ENCODE data around the gene LCE5A. TPM values are rescaled to one million over a fixed set of nuclear protein-coding genes. Genes with fewer than 3 reads are reported as not detected.

The LCE5A gene, protein sequence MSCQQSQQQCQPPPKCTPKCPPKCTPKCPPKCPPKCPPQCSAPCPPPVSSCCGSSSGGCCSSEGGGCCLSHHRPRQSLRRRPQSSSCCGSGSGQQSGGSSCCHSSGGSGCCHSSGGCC
- not detected for polyA plus RNA-seq (2012; ENCODE audit: insufficient read length, low read depth)

DNA sequence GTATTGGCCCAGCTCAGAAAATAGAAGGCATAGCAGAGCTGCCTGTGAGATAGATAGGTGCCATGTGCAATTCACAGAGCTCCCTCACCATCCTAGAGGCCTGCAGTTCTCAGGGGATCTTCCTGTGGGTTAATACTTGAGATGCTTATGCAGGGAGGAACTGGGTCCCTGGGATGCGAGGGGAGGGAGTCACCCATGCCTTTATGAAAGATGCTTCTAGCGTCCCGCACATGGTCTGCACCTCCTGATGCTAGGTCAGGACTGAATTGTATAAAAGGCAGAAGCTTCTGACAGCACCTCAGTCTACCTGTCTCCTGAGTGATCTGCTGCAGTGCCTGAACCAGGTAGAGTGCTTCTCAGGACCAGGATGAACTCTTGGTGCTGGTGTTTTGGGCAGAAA is at the start of gene LCE5A:
TSS of gene LCE5A (plus strand) at position 301 of the 400 bp plus-strand sequence. CDS start 732 bp downstream, outside the sequence.
- TF ChIP-seq FOXP2 (optimal IDR thresholded peaks at IDR 0.05; ENCODE audit: borderline replicate concordance, extremely low read depth, extremely low read length, insufficient read depth) (no peak), TAF1 (IDR thresholded peaks at IDR 0.05; ENCODE audit: borderline replicate concordance, insufficient read depth, low read length) (no peak), POLR2AphosphoS5 (IDR thresholded peaks at IDR 0.05; ENCODE audit: low read depth, low read length) (no peak), SIN3A (IDR thresholded peaks at IDR 0.05; ENCODE audit: borderline replicate concordance, insufficient read depth, low read length) (no peak)
- TF ChIP-seq, protein P1, sequence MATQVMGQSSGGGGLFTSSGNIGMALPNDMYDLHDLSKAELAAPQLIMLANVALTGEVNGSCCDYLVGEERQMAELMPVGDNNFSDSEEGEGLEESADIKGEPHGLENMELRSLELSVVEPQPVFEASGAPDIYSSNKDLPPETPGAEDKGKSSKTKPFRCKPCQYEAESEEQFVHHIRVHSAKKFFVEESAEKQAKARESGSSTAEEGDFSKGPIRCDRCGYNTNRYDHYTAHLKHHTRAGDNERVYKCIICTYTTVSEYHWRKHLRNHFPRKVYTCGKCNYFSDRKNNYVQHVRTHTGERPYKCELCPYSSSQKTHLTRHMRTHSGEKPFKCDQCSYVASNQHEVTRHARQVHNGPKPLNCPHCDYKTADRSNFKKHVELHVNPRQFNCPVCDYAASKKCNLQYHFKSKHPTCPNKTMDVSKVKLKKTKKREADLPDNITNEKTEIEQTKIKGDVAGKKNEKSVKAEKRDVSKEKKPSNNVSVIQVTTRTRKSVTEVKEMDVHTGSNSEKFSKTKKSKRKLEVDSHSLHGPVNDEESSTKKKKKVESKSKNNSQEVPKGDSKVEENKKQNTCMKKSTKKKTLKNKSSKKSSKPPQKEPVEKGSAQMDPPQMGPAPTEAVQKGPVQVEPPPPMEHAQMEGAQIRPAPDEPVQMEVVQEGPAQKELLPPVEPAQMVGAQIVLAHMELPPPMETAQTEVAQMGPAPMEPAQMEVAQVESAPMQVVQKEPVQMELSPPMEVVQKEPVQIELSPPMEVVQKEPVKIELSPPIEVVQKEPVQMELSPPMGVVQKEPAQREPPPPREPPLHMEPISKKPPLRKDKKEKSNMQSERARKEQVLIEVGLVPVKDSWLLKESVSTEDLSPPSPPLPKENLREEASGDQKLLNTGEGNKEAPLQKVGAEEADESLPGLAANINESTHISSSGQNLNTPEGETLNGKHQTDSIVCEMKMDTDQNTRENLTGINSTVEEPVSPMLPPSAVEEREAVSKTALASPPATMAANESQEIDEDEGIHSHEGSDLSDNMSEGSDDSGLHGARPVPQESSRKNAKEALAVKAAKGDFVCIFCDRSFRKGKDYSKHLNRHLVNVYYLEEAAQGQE (IDR thresholded peaks at IDR 0.05; ENCODE audit: insufficient read depth in 1 of 2, low read depth in 2 of 2, low read length in 2 of 2) = no peak

DNA sequence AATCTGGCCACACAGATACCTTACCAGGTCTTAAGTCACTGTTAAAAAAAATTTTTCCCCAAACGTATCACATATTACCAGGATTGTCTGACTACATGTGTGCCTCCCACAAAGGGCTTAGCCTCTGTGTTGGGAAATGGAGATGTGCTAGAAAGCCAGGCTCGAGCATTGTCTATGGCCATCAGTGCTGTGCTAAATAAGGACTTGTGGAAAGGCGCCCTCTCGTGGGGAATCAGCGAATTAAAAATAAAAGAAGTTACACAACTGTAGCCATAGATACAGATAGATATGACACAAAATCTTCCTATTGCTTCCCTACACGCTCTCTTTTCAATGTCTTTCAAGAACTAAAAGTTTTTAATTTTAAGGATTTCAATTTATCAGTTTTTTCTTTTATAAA is 49.1 kb upstream of the LCE5A start:
- TF ChIP-seq, protein P1 (IDR thresholded peaks at IDR 0.05; ENCODE audit: insufficient read depth in 1 of 2, low read depth in 2 of 2, low read length in 2 of 2) = no peak
- no peak for TF ChIP-seq SIN3A (IDR thresholded peaks at IDR 0.05; ENCODE audit: borderline replicate concordance, insufficient read depth, low read length)
- TF ChIP-seq FOXP2 (optimal IDR thresholded peaks at IDR 0.05; ENCODE audit: borderline replicate concordance, extremely low read depth, extremely low read length, insufficient read depth) = no peak
- TF ChIP-seq TAF1 (IDR thresholded peaks at IDR 0.05; ENCODE audit: borderline replicate concordance, insufficient read depth, low read length) = no peak
- no peak for TF ChIP-seq POLR2AphosphoS5 (IDR thresholded peaks at IDR 0.05; ENCODE audit: low read depth, low read length)

DNA sequence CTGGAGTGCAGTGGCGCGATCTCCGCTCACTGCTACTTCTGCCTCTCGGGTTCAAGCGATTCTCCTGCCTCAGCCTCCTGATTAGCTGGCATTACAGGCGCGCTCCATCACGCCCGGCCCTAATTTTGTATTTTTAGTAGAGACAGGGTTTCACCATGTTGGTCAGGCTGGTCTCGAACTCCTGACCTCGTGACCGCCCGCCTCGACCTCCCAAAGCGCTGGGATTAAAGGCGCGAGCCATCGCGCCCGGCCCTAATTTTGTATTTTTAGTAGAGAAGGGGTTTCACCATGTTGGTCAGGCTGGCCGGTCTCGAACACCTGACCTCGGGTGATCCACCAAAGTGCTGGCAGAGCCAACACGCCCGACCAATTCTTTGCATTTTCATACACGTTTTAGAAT is 48.0 kb upstream of the LCE5A start:
- no peak for TF ChIP-seq FOXP2 (optimal IDR thresholded peaks at IDR 0.05; ENCODE audit: borderline replicate concordance, extremely low read depth, extremely low read length, insufficient read depth)
- TF ChIP-seq TAF1 (IDR thresholded peaks at IDR 0.05; ENCODE audit: borderline replicate concordance, insufficient read depth, low read length) = no peak
- TF ChIP-seq, protein P1 (IDR thresholded peaks at IDR 0.05; ENCODE audit: insufficient read depth in 1 of 2, low read depth in 2 of 2, low read length in 2 of 2) = no peak
- TF ChIP-seq SIN3A (IDR thresholded peaks at IDR 0.05; ENCODE audit: borderline replicate concordance, insufficient read depth, low read length) = no peak
- no peak for TF ChIP-seq POLR2AphosphoS5 (IDR thresholded peaks at IDR 0.05; ENCODE audit: low read depth, low read length)

DNA sequence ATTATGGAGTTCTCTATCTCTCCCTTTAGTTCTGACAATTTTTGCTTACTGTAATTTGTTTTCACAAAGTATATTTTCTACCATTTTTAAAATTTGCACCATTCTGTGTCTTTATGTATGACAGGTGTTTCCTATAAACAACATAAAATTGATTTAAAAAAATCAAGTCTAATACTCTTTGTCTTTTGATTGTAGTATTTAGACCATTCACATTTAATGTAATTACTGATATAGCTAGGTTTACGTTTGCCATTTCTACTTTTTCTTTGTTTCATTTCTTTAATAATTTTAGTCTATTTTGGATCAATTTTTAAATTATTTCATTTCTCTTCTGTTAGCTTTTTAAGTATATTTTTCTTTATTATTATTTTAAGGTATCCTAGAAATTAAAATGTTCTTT is 44.4 kb upstream of the LCE5A start:
- TF ChIP-seq FOXP2 (optimal IDR thresholded peaks at IDR 0.05; ENCODE audit: borderline replicate concordance, extremely low read depth, extremely low read length, insufficient read depth) (no peak), TAF1 (IDR thresholded peaks at IDR 0.05; ENCODE audit: borderline replicate concordance, insufficient read depth, low read length) (no peak), POLR2AphosphoS5 (IDR thresholded peaks at IDR 0.05; ENCODE audit: low read depth, low read length) (no peak)

DNA sequence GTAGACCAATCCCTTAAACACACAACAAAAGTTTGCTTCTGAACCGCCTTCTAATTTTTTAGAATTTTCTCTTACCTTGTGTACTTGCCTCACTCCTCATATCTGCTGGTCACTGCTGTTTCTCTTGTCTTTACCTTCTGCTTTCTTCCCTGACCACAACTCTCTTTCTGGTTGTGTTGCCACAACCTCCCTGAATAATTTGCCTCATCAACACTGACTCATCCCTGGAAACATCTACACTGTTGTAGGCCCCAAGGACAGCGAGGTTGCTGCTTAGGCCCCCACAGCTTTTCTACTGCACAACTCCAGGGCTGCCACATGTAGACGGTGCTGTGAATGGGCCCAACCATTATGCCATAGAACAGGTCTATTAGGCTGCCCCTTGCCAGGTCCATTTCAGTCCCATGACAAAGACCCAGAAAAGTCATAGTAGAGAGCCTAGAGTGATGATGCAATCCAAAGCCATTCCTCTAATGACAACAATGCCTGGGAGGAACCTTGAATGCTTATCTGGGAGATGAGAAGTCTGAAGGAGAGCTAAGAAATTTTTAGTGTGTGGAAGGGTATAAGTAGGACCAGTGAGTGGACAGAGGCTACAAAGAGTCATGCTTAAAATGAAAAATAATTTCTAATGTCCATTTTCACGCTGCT is 36.6 kb upstream of the LCE5A start:
- TF ChIP-seq FOXP2 (optimal IDR thresholded peaks at IDR 0.05; ENCODE audit: borderline replicate concordance, extremely low read depth, extremely low read length, insufficient read depth) = no peak
- TF ChIP-seq, protein P1 (IDR thresholded peaks at IDR 0.05; ENCODE audit: insufficient read depth in 1 of 2, low read depth in 2 of 2, low read length in 2 of 2) = no peak
